HCT116 (cell line): ENCODE results near the gene TLE6. TPM values are rescaled to one million over a fixed set of nuclear protein-coding genes. Genes with fewer than 3 reads are reported as not detected.

Source experiments
- ATAC-seq: fragments of 200-7000 bp; cut with Tn5 transposase; 2 replicates; pipeline ENCODE4 v1.9.1; 2020; ENCODE audit warnings: mild to moderate bottlenecking, moderate library complexity
- BruUV-seq: library from RNA; stranded (reverse); fragments of 400-500 nt; replicated peaks from 2 replicates; lab custom pipeline; 2021; lab: Mats Ljungman, UMichigan
- CTCF ChIA-PET: fragments of 300-600 bp; sonication (Branson Sonifier 250); formaldehyde crosslinking; loops from one replicate; lab custom pipeline; 2021; ENCODE audit warnings: antibody characterized with exemption; lab: Charles Lee
- POLR2A ChIA-PET: fragments of 300-600, 350-600 bp; sonication (Branson Sonifier 250); formaldehyde crosslinking; loops from one replicate; lab custom pipeline; 2021; ENCODE audit warnings: antibody characterized with exemption; lab: Charles Lee
- RAD21 ChIA-PET, 2 experiments: fragments of 300-600 bp; sonication (Branson Sonifier 250); formaldehyde crosslinking; loops; one replicate each; lab custom pipeline; 2023; ENCODE audit warnings: low total read pairs in 2 of 2; ENCODE audit not compliant: uncharacterized antibody in 2 of 2, unreplicated experiment in 2 of 2, low non-redundant PET in 1 of 2; lab: Charles Lee
- DNase-seq: peaks from one replicate; pipeline ENCODE4 v3.0.0-alpha.2; 2010; ENCODE audit warnings: low read depth, low spot score
- H2AFZ ChIP-seq: fragments of 200-600 bp; shearing (Covaris generic), sonication (generic); 2 replicates; pipeline ENCODE4 v1.6.1; 2017; ENCODE audit warnings: low read depth, mixed run types, mixed read lengths, antibody characterized with exemption, low read length; ENCODE audit not compliant: poor library complexity, severe bottlenecking
- H3K27ac ChIP-seq: 2 replicates; pipeline ENCODE4 v1.5.1; 2012; ENCODE audit warnings: low read depth, low read length
- H3K27me3 ChIP-seq: fragments of 200-600 bp; sonication (generic); 2 replicates; pipeline ENCODE4 v1.6.1; 2016; ENCODE audit warnings: mixed run types, low read length, mixed read lengths; ENCODE audit not compliant: insufficient read depth
- H3K36me3 ChIP-seq, 2 experiments: fragments of 200-500 bp in 1 of 2; fragments of 200-600 bp in 1 of 2; sonication (Bioruptor generic) in 1 of 2; sonication (generic) in 1 of 2; 2 replicates each; pipeline versions ENCODE4 v1.5.1 to v1.6.1; 2014 to 2016; ENCODE audit warnings: low read length in 2 of 2, inconsistent platforms in 1 of 2, mixed read lengths in 1 of 2, mixed run types in 1 of 2; ENCODE audit not compliant: insufficient read depth in 2 of 2, control insufficient read depth in 1 of 2
- H3K4me1 ChIP-seq, 2 experiments: fragments of 200-600 bp in 1 of 2; sonication (generic) in 1 of 2; 2 replicates each; pipeline versions ENCODE4 v1.5.1 to v1.6.1; 2012 to 2017; ENCODE audit warnings: low read length in 2 of 2, inconsistent platforms in 1 of 2, mild to moderate bottlenecking in 1 of 2, mixed read lengths in 1 of 2, mixed run types in 1 of 2, moderate library complexity in 1 of 2; ENCODE audit not compliant: insufficient read depth in 2 of 2, control insufficient read depth in 1 of 2
- H3K4me2 ChIP-seq: fragments of 200-600 bp; sonication (generic); 2 replicates; pipeline ENCODE4 v1.6.1; 2017; ENCODE audit warnings: mixed run types, low read length, mixed read lengths
- H3K4me3 ChIP-seq, 2 experiments: fragments of 200-600 bp in 1 of 2; sonication (generic) in 1 of 2; replicated peaks in 1 of 2; 2 replicates each; pipeline ENCODE4 v1.5.1; 2011 to 2016; ENCODE audit warnings: low read length in 2 of 2, control low read depth in 1 of 2, low read depth in 1 of 2, mild to moderate bottlenecking in 1 of 2, mixed read lengths in 1 of 2, mixed run types in 1 of 2
- H3K79me2 ChIP-seq: fragments of 200-600 bp; sonication (generic); 2 replicates; pipeline ENCODE4 v1.6.1; 2017; ENCODE audit warnings: mild to moderate bottlenecking, mixed run types, low read length, moderate library complexity, mixed read lengths; ENCODE audit not compliant: insufficient read depth
- H3K9ac ChIP-seq: fragments of 200-600 bp; sonication (generic); 2 replicates; pipeline ENCODE4 v1.6.1; 2016; ENCODE audit warnings: low read length, mixed read lengths
- H3K9me2 ChIP-seq: fragments of 200-600 bp; sonication (generic), shearing (Covaris generic); 2 replicates; pipeline ENCODE4 v1.6.1; 2017; ENCODE audit warnings: mixed run types, mild to moderate bottlenecking, moderate library complexity; ENCODE audit not compliant: insufficient read depth
- H3K9me3 ChIP-seq, 2 experiments: fragments of 200-500 bp in 1 of 2; fragments of 200-600 bp in 1 of 2; sonication (Bioruptor generic) in 1 of 2; sonication (generic) in 1 of 2; 2 replicates each; pipeline ENCODE4 v1.6.1; 2014 to 2017; ENCODE audit warnings: low read length in 2 of 2, mixed read lengths in 2 of 2, inconsistent platforms in 1 of 2, low read depth in 1 of 2, mild to moderate bottlenecking in 1 of 2, mixed run types in 1 of 2, moderate library complexity in 1 of 2; ENCODE audit not compliant: control insufficient read depth in 1 of 2, insufficient read depth in 1 of 2
- H4K20me1 ChIP-seq: fragments of 200-600 bp; sonication (generic), shearing (Covaris generic); 2 replicates; pipeline ENCODE4 v1.6.1; 2017; ENCODE audit warnings: mixed run types, mild to moderate bottlenecking, moderate library complexity; ENCODE audit not compliant: insufficient read depth
- ATF3 ChIP-seq: IDR thresholded peaks from 2 replicates; pipeline ENCODE4 v1.6.1; 2012
- CBX3 ChIP-seq: IDR thresholded peaks from 2 replicates; pipeline ENCODE4 v1.6.1; 2012; ENCODE audit warnings: low read depth
- CTCF ChIP-seq, 3 experiments: fragments of 200-600 bp in 1 of 3; sonication (generic) in 1 of 3; IDR thresholded peaks in 2 of 3; conservative IDR thresholded peaks in 1 of 3; 2 replicates each; pipeline ENCODE4 v1.5.1; 2012 to 2017; ENCODE audit warnings: low read depth in 2 of 3, low read length in 2 of 3, antibody characterized with exemption in 1 of 3, borderline replicate concordance in 1 of 3, control low read depth in 1 of 3, mild to moderate bottlenecking in 1 of 3, mixed read lengths in 1 of 3, mixed run types in 1 of 3, moderate library complexity in 1 of 3; ENCODE audit not compliant: insufficient read depth in 1 of 3
- EGR1 ChIP-seq: IDR thresholded peaks from 2 replicates; pipeline ENCODE4 v1.6.1; 2012; ENCODE audit warnings: low read depth
- ELF1 ChIP-seq: IDR thresholded peaks from 2 replicates; pipeline ENCODE4 v1.6.1; 2012; ENCODE audit warnings: low read depth, borderline replicate concordance
- EZH2phosphoT487 ChIP-seq: fragments of 200-600 bp; IDR thresholded peaks from 2 replicates; pipeline ENCODE4 v1.6.1; 2018; ENCODE audit warnings: antibody characterized with exemption, borderline replicate concordance
- FOSL1 ChIP-seq: IDR thresholded peaks from 2 replicates; pipeline ENCODE4 v1.6.1; 2012; ENCODE audit warnings: low read depth
- JUND ChIP-seq: IDR thresholded peaks from 2 replicates; pipeline ENCODE4 v1.6.1; 2012
- POLR2A ChIP-seq: IDR thresholded peaks from 2 replicates; pipeline ENCODE4 v1.7.0; 2011; ENCODE audit warnings: borderline replicate concordance; ENCODE audit not compliant: insufficient read depth, insufficient read length; ENCODE audit errors: extremely low read depth
- POLR2AphosphoS5 ChIP-seq: IDR thresholded peaks from 2 replicates; pipeline ENCODE4 v1.6.1; 2011; ENCODE audit warnings: mild to moderate bottlenecking, low read depth, low read length, moderate library complexity
- REST ChIP-seq: IDR thresholded peaks from 2 replicates; pipeline ENCODE4 v1.6.1; 2012; ENCODE audit warnings: low read depth
- SIN3A ChIP-seq: IDR thresholded peaks from 2 replicates; pipeline ENCODE4 v1.6.1; 2012; ENCODE audit warnings: low read depth
- SRF ChIP-seq: IDR thresholded peaks from 2 replicates; pipeline ENCODE4 v1.6.1; 2012; ENCODE audit warnings: low read depth
- TCF7L2 ChIP-seq: IDR thresholded peaks from 2 replicates; pipeline ENCODE4 v1.7.0; 2011; ENCODE audit warnings: borderline replicate concordance, inconsistent platforms; ENCODE audit not compliant: insufficient read depth, insufficient read length; ENCODE audit errors: extremely low read depth
- ZBTB33 ChIP-seq: IDR thresholded peaks from 2 replicates; pipeline ENCODE4 v1.6.1; 2011; ENCODE audit warnings: mild to moderate bottlenecking, low read length, moderate library complexity; ENCODE audit not compliant: insufficient replicate concordance; ENCODE audit errors: extremely low read depth
- ZNF274 ChIP-seq: fragments of 200-500 bp; sonication (Bioruptor generic); IDR thresholded peaks from 2 replicates; pipeline ENCODE4 v1.6.1; 2014; ENCODE audit warnings: mild to moderate bottlenecking, low read depth, low read length, inconsistent platforms
- intact Hi-C: fragments of 100-400 bp; cut with micrococcal nuclease; formaldehyde crosslinking; loops from 2 replicates; pipeline ENCODE4 v1.10.0; 2022
- total RNA-seq: library from RNA; stranded (reverse); gene quantifications from one replicate; pipeline ENCODE4 v1.2.1, GENCODE V29; 2021; ENCODE audit not compliant: unreplicated experiment

TLE6 gene
- total RNA-seq, 1 experiment from 2014 or later, result 10.9 TPM

- ChIA-PET RAD21 (no interaction called here), CTCF (no interaction called here), POLR2A (no interaction called here)
- no peak overlapping the region for H3K27ac ChIP-seq
- H3K79me2 ChIP-seq, result no peaks in the 10 kb centered on the region
- intact Hi-C loops, result no loop called here
- DNase-seq (no peak), ATAC-seq (no peak)
- H3K4me3 ChIP-seq, result no peak overlapping the region
- H3K4me2 ChIP-seq, result no peak overlapping the region
- H3K9me2 ChIP-seq, result no peaks in the 10 kb centered on the region
- H3K27me3 ChIP-seq, result no peaks in the 10 kb centered on the region
- no TSS peak for BruUV-seq
- no peaks in the 10 kb centered on the region; a peak in 1 of 4 replicates for H3K36me3 ChIP-seq
- TF ChIP-seq ELF1 (no peak), TCF7L2 (no peak), SIN3A (no peak), FOSL1 (no peak), EGR1 (no peak), POLR2AphosphoS5 (no peak), CTCF (IDR thresholded peaks at IDR 0.05 in 2 of 3, conservative IDR thresholded peaks at IDR 0.05 in 1 of 3; ENCODE audit: borderline replicate concordance in 1 of 3, insufficient read depth in 1 of 3, low read depth in 2 of 3, low read length in 2 of 3) (no peak), ATF3 (no peak), JUND (no peak), CBX3 (no peak), EZH2phosphoT487 (no peak), ZBTB33 (no peak), ZNF274 (no peak), POLR2A (no peak), SRF (no peak), REST (no peak)
- H3K9ac ChIP-seq, result no peak overlapping the region
- peaks cover 0 to 3% of the 10 kb centered on the region in 2 experiments; a peak in 1 of 4 replicates for H3K4me1 ChIP-seq
- no peak overlapping the region for H2AFZ ChIP-seq
- H4K20me1 ChIP-seq, result no peaks in the 10 kb centered on the region
- no peaks in the 10 kb centered on the region for H3K9me3 ChIP-seq
Measured at GRCh38 chr19:3001235-3001800, 24.0 kb downstream of the TLE6 start.
